ENCODE results near the gene MYRIP. TPM values are rescaled to one million over a fixed set of nuclear protein-coding genes. Genes with fewer than 3 reads are reported as not detected.

Gene MYRIP
- total and polyA plus RNA-seq, 10 of the 15 experiments (the other 5 are each of a cell fraction or from before 2014, with no cell fraction given), result 0.03 to 0.08 (median 0.04) TPM; not detected in 6

GRCh38 chr3:39855517-39855916 is 46.1 kb downstream of the MYRIP start:
- no TSS peak for BruUV-seq (replicated peaks)
- ChIA-PET SMC1A (ENCODE audit: uncharacterized antibody, unreplicated experiment) (no interaction called here), CTCF (no interaction called here), RAD21 (ENCODE audit: unreplicated experiment) (no interaction called here), POLR2A (no interaction called here)
- H3K27me3 ChIP-seq (replicated peaks in 1 of 2; ENCODE audit: control insufficient read depth in 2 of 2, insufficient read depth in 2 of 2, low read length in 1 of 2), result no peaks in the 10 kb centered on the region
- no peak overlapping the region for H3K9ac ChIP-seq (ENCODE audit: control insufficient read depth, insufficient read depth, low read length)
- whole genome bisulfite sequencing (ENCODE audit: insufficient coverage, insufficient replicate concordance, low lambda C conversion rate, missing lambda C conversion rate), result 12% methylated on average over 3 of the region's 3 CpGs
- intact Hi-C loops (cut with micrococcal nuclease; ENCODE audit: unreplicated experiment), result no loop called here
- no peaks in the 10 kb centered on the region for H3K79me2 ChIP-seq (ENCODE audit: control insufficient read depth, insufficient read depth, low read length)
- H3K4me3 ChIP-seq, result no peak overlapping the region
- no peaks in the 10 kb centered on the region for H4K20me1 ChIP-seq (ENCODE audit: control insufficient read depth, insufficient read depth)
- DNase-seq (ENCODE audit: low read depth, low spot score) (no peak), ATAC-seq (no peak), FAIRE-seq (no peak)
- no peak overlapping the region for H3K27ac ChIP-seq (ENCODE audit: control insufficient read depth, insufficient read depth)
- no peaks in the 10 kb centered on the region for H3K9me3 ChIP-seq (replicated peaks; ENCODE audit: control insufficient read depth, insufficient read depth, low read length)
- H2AFZ ChIP-seq (ENCODE audit: control insufficient read depth, low read depth, low read length), result no peak overlapping the region
- in situ Hi-C loops (cut with MboI), result no loop called here
- no peak overlapping the region for H3K4me2 ChIP-seq (ENCODE audit: control insufficient read depth, insufficient read depth)
- no peaks in the 10 kb centered on the region for H3K4me1 ChIP-seq (ENCODE audit: control insufficient read depth, insufficient read depth, low read length)
- no peaks in the 10 kb centered on the region for H3K36me3 ChIP-seq (ENCODE audit: control insufficient read depth in 2 of 2, insufficient read depth in 2 of 2, low read length in 1 of 2)
- TF ChIP-seq NFYA (IDR thresholded peaks at IDR 0.05; ENCODE audit: borderline replicate concordance, low read depth, low read length) (no peak), NKRF (conservative IDR thresholded peaks at IDR 0.05) (no peak), ZBED1 (IDR thresholded peaks at IDR 0.05; ENCODE audit: borderline replicate concordance) (no peak), ASH2L (IDR thresholded peaks at IDR 0.05; ENCODE audit: borderline replicate concordance, low read depth) (no peak), NFIC (IDR thresholded peaks at IDR 0.05; ENCODE audit: low read depth, low read length) (no peak), ZNF217 (IDR thresholded peaks at IDR 0.05) (no peak), IKZF2 (IDR thresholded peaks at IDR 0.05) (no peak), NR2C2 (IDR thresholded peaks at IDR 0.05; ENCODE audit: borderline replicate concordance, control insufficient read depth, insufficient read length, low read depth) (no peak), SIX5 (IDR thresholded peaks at IDR 0.05; ENCODE audit: low read depth, low read length, severe bottlenecking) (no peak), CTCF (IDR thresholded peaks at IDR 0.05 in 2 of 3, conservative IDR thresholded peaks at IDR 0.05 in 1 of 3; ENCODE audit: control insufficient read depth in 2 of 3, extremely low read depth in 1 of 3, insufficient read depth in 1 of 3, low read depth in 3 of 3, low read length in 3 of 3) (no peak), ZNF207 (IDR thresholded peaks at IDR 0.05; ENCODE audit: borderline replicate concordance) (no peak), BACH1 (IDR thresholded peaks at IDR 0.05; ENCODE audit: borderline replicate concordance) (no peak), ZBTB4 (CRISPR knock-in tag; IDR thresholded peaks at IDR 0.05) (no peak), BRCA1 (IDR thresholded peaks at IDR 0.05; ENCODE audit: low read depth, low read length) (no peak), POU2F2 (IDR thresholded peaks at IDR 0.05; ENCODE audit: borderline replicate concordance, low read depth, low read length) (no peak)

All from GM12878 (cell line).